ENCODE data around the gene TNFRSF8.

- TF ChIP-seq CTCF (IDR thresholded peaks at IDR 0.05) = no peak
- no peak for TF ChIP-seq POLR2A (IDR thresholded peaks at IDR 0.05)
These were observed 114.3 kb downstream of the TNFRSF8 start for GRCh38 chr1:12177156-12177998.

Measured in thyroid gland (tissue), 4 donors.